CD4-positive, alpha-beta T cell treated with Interleukin-6 at 100 ng/mL for 8 hours (primary cell): ENCODE results near the gene ARRB1.

ENCODE experiments used
- DNase-seq: peaks from one replicate; pipeline ENCODE4 v3.0.0-alpha.2; 2020; ENCODE audit warnings: mixed read lengths, low spot score

Gene ARRB1

GRCh38 chr11:75219869-75220268 lies 131.6 kb downstream of the ARRB1 start:
- no peak for DNase-seq

- DNase-seq = no peak
Measured at GRCh38 chr11:75214843-75215242, 136.6 kb downstream of the ARRB1 start.

- DNase-seq = peak; percentile 40
Measured at GRCh38 chr11:75214411-75214821, 137.0 kb downstream of the ARRB1 start.
